Cardiac fibroblast (primary cell): ENCODE data around the gene ENTPD8.

Source experiments
- DNase-seq, 2 donors: peaks; one replicate each; pipeline versions ENCODE4 v3.0.0 to v3.0.0-alpha.2; 2010; ENCODE audit warnings: low read depth in 2 of 2
- H3K4me3 ChIP-seq, 2 donors: replicated peaks in 1 of 2; 1 replicate in 1 of 2; 2 replicates in 1 of 2; pipeline ENCODE4 v1.5.1; 2011; ENCODE audit warnings: low read depth in 2 of 2, low read length in 2 of 2, mild to moderate bottlenecking in 2 of 2, moderate library complexity in 1 of 2
- CTCF ChIP-seq: IDR thresholded peaks from one replicate; pipeline ENCODE4 v1.5.1; 2011; ENCODE audit warnings: low read depth, mild to moderate bottlenecking, low read length, inconsistent platforms

ENTPD8 gene

GRCh38 chr9:137397675-137398423 is 43.3 kb downstream of the ENTPD8 start:
- no peak for DNase-seq
- TF ChIP-seq CTCF = no peak
- no peak overlapping the region for H3K4me3 ChIP-seq

- DNase-seq = no peak
- TF ChIP-seq CTCF = no peak
- no peak overlapping the region for H3K4me3 ChIP-seq
Measured at GRCh38 chr9:137396634-137397367, 44.4 kb downstream of the ENTPD8 start.

DNA sequence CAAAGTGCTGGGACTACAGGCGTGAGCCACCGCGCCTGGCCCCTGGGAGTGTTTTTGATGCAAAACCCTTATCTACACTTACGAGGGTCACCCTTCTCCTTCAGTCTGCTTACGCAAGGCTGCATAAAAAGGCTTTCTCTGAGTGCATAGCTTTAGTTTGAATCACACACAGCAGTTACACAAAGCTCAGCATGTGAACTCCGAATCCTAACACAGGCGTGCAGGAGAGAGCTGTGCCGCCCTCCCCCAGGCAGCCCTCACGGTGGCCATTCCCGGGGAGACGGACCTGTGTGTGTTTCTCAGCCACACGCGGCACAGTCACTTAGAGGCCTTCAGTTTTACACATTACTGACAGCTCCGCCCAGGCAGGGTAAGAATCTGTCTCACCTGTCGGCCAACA is 44.9 kb downstream of the ENTPD8 start:
- no peak overlapping the region for H3K4me3 ChIP-seq
- TF ChIP-seq CTCF = no peak
- peak; percentile 89 to 94 for DNase-seq

DNA sequence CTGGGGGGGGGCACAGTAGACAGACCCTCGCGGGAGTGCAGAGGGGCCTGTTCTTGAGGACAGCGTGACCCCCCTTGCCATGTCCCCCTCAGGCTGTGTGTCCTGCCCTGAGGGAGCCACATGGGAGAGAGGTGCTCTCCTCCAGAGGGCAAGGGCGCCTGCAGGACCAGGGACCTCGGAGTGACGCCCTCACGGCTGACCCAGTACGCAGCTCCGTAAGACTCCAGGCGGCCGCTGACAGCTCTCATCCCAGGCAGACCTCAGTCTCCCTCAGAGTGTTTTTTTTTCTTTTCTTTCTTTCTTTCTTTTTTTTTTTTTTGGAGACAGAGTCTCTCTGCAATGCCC is 45.5 kb downstream of the ENTPD8 start:
- no peak for DNase-seq
- no peak overlapping the region for H3K4me3 ChIP-seq
- no peak for TF ChIP-seq CTCF

DNA sequence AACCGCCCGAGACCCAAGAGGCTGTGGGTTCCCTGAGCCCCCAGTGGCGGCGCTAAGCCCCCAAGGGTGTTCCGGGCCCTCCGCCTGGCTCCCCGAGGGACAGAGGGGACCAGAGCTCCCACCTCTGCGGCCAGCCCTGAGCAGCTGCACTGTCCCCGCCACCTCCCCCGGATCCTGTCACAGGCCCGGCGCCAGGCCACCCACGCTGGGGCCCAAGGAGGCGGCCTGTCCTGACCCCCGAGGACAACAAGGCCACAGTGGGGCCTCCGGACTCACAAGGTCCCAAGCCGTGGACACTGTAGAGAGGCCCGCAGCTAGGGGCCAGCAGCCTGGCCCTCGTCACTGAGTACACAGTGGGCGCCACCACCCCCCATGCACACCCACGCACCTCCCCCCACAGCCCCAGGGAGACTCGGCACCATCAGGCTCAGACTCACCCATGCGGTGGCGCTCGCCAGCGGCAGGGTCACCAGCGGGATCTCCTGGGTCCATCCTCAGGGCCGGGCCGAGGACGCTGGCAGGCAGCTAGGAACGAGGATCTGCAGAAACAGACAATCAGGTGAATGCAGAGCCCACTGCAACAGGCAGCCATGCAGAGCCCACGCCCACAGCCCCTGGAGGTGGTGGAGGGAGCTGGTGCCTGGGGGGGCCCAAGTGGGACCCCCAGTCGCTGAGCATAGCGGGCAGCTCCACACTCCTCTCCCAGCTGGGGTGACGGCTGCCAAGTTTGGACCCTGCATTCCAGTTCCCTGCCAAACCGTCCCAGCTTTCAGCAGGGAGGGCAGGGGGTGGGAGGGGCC is 46.1 kb downstream of the ENTPD8 start:
- TF ChIP-seq CTCF = no peak
- no peak overlapping the region for H3K4me3 ChIP-seq
- no peak for DNase-seq

- no peak overlapping the region for H3K4me3 ChIP-seq
- no peak for TF ChIP-seq CTCF
- no peak for DNase-seq
Measured at GRCh38 chr9:137393176-137394150, 47.7 kb downstream of the ENTPD8 start.
